ENCODE data around the gene TFRC. TPM values are rescaled to one million over a fixed set of nuclear protein-coding genes. Genes with fewer than 3 reads are reported as not detected.

TFRC gene
- total RNA-seq, result 10 to 100 TPM; 48.2 to 58.8 (median 52.1) TPM
- polyA plus RNA-seq, result 10 to 100 TPM; 11.4 to 85.1 (median 43.0) TPM

GRCh38 chr3:196081834-196082618 lies at the start of gene TFRC:
TSS of gene TFRC (minus strand) at chr3:196082090. CDS start at chr3:196077099, 4,991 bp downstream.
- no peaks in the 10 kb centered on the region for H3K27me3 ChIP-seq
- peaks cover 0 to 26% (median 14%) of the 10 kb centered on the region in 4 donors for H3K4me1 ChIP-seq
- intact Hi-C loops (cut with DNase I), result no loop called here
- peak within 1 kb of the TSS; percentile 91 to 98 (median 96) for H3K27ac ChIP-seq
- 0 to 1% methylated on average over 67 of the region's 67 CpGs for WGBS, 2 donors
- peak in 3 of 4 donors; percentile 72 to 81 (median 79) for TF ChIP-seq EP300 (IDR thresholded peaks at IDR 0.05)
- peak; percentile 92 to 96 for TF ChIP-seq POLR2A (IDR thresholded peaks at IDR 0.05)
- TF ChIP-seq POLR2AphosphoS5 (IDR thresholded peaks at IDR 0.05), result peak; percentile 95 to 99 (median 98)
- TF ChIP-seq CTCF (IDR thresholded peaks at IDR 0.05), result no peak
- H3K4me3 ChIP-seq, result peak within 1 kb of the TSS; percentile 65 to 93 (median 83)
- no peaks in the 10 kb centered on the region for H3K36me3 ChIP-seq
- peak; percentile 97 for DNase-seq
- no peaks in the 10 kb centered on the region for H3K9me3 ChIP-seq

- no peak for TF ChIP-seq POLR2A (IDR thresholded peaks at IDR 0.05)
- Histone ChIP-seq H3K9me3 (no peaks in the 10 kb centered on the region), H3K27me3 (no peaks in the 10 kb centered on the region), H3K4me3 (no peak overlapping the region), H3K27ac (no peak overlapping the region), H3K36me3 (no peaks in the 10 kb centered on the region), H3K4me1 (no peaks in the 10 kb centered on the region)
- DNase-seq, result no peak
- 95 to 96% methylated on average over 21 of the region's 21 CpGs for WGBS, 2 donors
- intact Hi-C loops (cut with DNase I), result no loop called here
Measured at GRCh38 chr3:196128172-196128843, 46.4 kb upstream of the TFRC start.

GRCh38 chr3:196127308-196128040 lies 45.6 kb upstream of the TFRC start:
- H3K4me3 ChIP-seq, result no peak overlapping the region
- intact Hi-C loops (cut with DNase I), result no loop called here
- H3K27me3 ChIP-seq, result no peaks in the 10 kb centered on the region
- WGBS, 2 donors, result 14 to 31% methylated on average over 12 of the region's 12 CpGs
- H3K36me3 ChIP-seq, result no peaks in the 10 kb centered on the region
- no peak overlapping the region for H3K27ac ChIP-seq
- TF ChIP-seq POLR2A (IDR thresholded peaks at IDR 0.05) (no peak), POLR2AphosphoS5 (IDR thresholded peaks at IDR 0.05) (no peak), CTCF (IDR thresholded peaks at IDR 0.05) (no peak), EP300 (IDR thresholded peaks at IDR 0.05) (no peak)
- no peaks in the 10 kb centered on the region for H3K9me3 ChIP-seq
- DNase-seq, result no peak
- H3K4me1 ChIP-seq, result no peaks in the 10 kb centered on the region

GRCh38 chr3:196124608-196125007 lies 42.7 kb upstream of the TFRC start:
- TF ChIP-seq POLR2A (IDR thresholded peaks at IDR 0.05), result no peak
- no peak for TF ChIP-seq CTCF (IDR thresholded peaks at IDR 0.05)
- TF ChIP-seq POLR2AphosphoS5 (IDR thresholded peaks at IDR 0.05), result no peak
- TF ChIP-seq EP300 (IDR thresholded peaks at IDR 0.05), result no peak
- H3K27ac ChIP-seq, result no peak overlapping the region
- DNase-seq, result no peak
- no peaks in the 10 kb centered on the region for H3K9me3 ChIP-seq
- H3K4me1 ChIP-seq, result no peaks in the 10 kb centered on the region
- H3K36me3 ChIP-seq, result no peaks in the 10 kb centered on the region
- intact Hi-C loops (cut with DNase I), result no loop called here
- H3K27me3 ChIP-seq, result no peaks in the 10 kb centered on the region
- 92 to 93% methylated on average over 5 of the region's 5 CpGs for WGBS, 2 donors
- H3K4me3 ChIP-seq, result no peak overlapping the region

GRCh38 chr3:196122688-196123046 lies 40.8 kb upstream of the TFRC start:
- Histone ChIP-seq H3K9me3 (no peaks in the 10 kb centered on the region), H3K27ac (no peak overlapping the region), H3K4me1 (no peaks in the 10 kb centered on the region), H3K36me3 (no peaks in the 10 kb centered on the region), H3K4me3 (no peak overlapping the region), H3K27me3 (no peaks in the 10 kb centered on the region)
- no peak for DNase-seq
- TF ChIP-seq CTCF (IDR thresholded peaks at IDR 0.05) (no peak), POLR2A (IDR thresholded peaks at IDR 0.05) (no peak), POLR2AphosphoS5 (IDR thresholded peaks at IDR 0.05) (no peak), EP300 (IDR thresholded peaks at IDR 0.05) (no peak)
- WGBS, 2 donors, result 90 to 92% methylated on average over 8 of the region's 8 CpGs
- intact Hi-C loops (cut with DNase I), result no loop called here
